ENCODE measurements around the gene ATP5IF1.

ATP5IF1 gene

DNA sequence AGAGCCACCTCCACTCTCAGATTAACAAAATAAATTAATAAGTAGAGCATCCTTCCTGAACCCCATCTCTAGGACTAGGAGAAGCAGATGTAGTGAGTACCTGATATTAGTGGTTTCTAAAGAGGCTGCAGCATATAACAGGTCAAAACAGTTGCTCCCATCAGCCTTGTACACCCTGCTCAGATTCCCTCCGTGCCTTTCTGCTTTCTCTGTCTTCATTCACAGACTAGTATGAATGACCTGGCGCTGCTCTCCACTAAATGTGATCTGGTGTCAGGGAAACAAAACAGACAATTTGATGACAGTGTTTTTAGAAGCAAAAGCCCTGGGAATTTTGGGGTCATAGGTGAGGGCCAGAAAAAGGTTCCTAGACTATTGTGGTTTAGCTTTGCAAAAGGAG lies 31.7 kb downstream of the ATP5IF1 start:
- no peak for DNase-seq

DNA sequence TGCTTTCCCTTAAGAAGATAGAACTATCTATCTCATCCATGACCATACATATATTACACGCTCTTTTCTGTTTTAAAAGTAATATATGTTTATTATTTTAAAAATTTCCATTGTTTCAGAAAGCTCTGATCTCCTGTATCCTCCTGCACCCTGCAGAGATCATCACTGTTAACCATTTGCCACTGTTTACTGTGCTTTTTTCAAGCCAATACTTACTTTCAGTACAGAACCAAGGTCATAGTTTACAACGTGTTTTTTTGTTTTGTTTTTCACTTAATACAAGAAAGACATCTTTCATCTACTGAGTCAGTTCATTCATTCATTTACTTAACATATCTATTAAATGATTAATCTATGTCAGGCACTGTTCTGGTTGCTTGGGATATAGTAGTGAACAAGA lies 33.6 kb downstream of the ATP5IF1 start:
- no peak for DNase-seq

DNA sequence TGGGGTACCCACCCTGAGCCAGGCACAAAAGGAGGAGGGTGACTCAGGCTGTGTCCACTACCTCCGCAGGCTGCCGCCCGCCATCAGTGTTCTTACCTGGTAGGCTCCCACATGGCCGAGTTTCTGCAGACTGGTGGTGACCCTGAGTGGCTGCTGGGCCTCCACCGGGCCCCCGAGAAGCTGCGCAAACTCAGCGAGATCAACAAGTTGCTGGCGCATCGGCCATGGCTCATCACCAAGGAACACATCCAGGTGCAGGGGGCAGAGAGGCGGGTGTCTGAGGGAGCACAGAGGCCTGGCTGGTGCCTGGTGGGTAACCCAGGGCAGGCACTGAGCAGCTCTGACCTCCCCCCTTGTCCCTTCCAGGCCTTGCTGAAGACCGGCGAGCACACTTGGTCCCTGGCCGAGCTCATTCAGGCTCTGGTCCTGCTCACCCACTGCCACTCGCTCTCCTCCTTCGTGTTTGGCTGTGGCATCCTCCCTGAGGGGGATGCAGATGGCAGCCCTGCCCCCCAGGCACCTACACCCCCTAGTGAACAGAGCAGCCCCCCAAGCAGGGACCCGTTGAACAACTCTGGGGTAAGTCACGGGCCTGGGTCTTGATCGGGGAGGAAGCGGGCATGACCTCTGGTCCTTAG lies 36.4 kb downstream of the ATP5IF1 start:
- no peak for DNase-seq

DNA sequence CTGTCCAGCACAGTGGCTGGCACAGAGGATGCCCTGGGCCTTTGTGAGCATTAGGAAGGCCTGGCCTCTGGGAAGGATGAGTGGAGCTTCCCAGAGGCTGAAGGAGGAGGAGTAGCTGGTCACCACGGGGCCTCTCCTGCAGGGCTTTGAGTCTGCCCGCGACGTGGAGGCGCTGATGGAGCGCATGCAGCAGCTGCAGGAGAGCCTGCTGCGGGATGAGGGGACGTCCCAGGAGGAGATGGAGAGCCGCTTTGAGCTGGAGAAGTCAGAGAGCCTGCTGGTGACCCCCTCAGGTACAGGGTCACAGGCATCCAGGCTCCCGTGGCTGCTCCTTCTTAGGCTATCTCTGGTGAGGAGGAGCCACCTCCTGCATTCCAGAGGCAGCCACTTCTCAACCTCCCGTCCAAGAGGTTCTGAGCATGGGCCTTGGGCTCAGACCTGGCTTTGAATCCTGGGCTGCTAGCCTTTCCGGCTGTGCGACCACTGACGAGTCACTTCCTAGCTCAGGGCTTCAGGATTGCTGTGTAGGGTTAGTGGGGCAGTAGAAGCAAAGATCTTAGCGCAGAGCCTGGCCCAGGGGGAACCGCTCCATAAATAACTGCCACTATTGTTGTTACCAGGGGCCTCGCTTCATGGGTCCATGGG lies 37.4 kb downstream of the ATP5IF1 start:
- no peak for DNase-seq

DNA sequence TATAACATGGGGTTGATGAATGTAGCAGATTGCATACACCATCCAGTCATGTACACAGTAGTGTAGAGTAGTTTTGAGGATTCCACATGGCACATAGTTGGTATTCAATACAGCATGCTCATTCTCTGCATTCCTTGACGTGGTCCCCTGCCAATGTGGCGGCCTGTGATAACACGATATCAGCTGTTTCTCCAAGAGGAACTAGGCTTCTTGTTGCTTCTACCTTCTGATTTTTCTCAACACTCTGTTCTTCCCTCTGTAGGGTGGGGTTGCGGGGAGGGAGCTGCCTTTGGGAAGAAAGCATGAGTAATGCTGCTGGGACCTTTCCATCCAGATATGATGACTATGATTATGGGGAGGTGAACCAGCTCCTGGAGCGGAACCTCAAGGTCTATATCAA lies 42.8 kb downstream of the ATP5IF1 start:
- no peak for DNase-seq

DNA sequence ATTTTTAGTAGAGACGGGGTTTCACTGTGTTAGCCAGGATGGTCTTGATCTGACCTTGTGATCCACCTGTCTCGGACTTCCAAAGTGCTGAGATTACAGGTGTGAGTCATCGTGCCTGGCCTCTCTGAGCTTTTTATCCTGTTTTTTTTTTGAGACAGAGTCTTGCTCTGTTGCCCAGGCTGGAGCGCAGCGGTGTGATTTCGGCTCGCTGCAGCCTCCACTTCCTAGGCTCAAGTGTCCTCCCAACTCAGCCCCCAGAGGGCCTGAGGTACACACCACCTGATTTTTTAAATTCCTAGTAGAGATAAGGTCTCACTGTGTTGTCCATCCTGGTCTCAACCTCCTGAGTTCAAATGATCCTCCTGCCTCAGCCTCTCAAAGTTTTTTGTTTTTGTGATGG lies 43.8 kb downstream of the ATP5IF1 start:
- no peak for DNase-seq

DNA sequence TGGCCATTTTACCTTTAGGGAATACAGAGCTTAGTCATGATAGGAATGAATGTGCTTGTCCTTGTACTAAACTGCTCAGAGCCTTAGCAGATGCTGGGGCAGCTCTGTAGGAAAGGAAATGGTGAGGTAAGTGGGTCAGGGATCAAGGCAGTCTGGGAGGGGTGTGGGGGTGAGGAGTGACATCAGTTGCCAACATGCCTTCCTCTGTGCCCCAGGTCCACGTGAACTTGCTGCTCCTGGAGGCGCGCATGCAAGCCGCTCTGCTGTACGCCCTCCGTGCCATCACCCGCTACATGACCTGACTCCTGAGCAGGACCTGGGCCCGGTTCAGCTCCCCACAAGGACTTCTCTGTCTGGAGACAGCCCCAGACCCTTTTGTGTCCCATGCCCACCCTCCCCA lies 44.6 kb downstream of the ATP5IF1 start:
- no peak for DNase-seq

DNA sequence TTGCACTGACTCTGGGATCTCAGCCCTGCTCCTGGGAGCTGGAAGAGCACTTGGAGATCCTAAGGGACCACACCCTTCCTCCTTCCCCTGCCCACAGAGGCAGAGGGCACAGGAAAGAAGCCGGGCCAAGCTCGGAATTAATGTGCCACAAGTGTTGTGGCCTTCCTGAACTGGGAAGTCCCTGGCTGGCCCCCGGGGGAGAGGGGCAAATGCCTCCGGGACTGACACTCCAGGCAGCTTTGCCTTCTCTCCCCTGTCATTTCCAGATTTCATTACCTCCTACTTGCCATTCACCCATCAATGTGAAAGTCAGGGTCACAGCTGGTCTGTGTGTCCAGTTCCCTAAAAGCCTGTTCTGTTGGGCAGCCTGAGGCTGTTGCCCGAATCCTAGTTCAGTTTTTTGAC lies 45.1 kb downstream of the ATP5IF1 start:
- no peak for DNase-seq

DNA sequence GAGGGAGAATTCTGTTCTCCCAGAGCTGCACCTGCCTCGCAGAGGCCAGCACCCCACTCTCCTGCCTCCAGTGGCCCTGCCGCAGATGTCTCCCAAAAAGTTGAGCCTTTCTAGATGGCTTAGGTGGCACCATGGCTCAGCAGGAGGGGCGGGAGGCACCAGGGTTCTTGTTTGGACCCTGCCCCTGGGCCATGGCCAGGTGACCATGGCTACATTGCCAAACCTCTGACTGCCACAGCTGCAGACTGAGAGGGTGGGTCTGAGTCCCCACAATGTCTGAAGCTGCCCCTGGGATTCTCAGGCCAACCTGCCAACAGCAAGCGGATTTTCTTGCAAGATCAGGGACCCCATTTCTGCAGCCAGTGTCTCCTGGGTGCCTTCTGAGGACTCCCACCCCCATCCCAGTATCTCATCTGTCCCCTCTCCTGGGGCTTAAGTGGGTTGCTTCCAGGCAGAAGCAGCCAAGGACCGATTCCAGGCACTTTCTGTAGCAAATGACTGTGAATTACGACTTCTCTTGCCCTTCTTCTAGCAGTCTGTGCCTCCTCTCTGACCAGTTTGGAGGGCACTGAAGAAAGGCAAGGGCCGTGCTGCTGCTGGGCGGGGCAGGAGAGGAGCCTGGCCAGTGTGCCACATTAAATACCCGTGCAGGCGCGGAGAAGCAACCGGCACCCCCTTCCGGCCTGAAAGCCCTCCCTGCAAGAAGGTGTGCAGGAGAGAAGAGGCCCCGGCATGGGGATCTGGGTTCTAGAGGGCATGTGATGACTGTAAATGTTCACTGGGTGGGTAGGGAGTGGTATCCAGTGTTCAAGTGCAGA lies 45.9 kb downstream of the ATP5IF1 start:
- no peak for DNase-seq

DNA sequence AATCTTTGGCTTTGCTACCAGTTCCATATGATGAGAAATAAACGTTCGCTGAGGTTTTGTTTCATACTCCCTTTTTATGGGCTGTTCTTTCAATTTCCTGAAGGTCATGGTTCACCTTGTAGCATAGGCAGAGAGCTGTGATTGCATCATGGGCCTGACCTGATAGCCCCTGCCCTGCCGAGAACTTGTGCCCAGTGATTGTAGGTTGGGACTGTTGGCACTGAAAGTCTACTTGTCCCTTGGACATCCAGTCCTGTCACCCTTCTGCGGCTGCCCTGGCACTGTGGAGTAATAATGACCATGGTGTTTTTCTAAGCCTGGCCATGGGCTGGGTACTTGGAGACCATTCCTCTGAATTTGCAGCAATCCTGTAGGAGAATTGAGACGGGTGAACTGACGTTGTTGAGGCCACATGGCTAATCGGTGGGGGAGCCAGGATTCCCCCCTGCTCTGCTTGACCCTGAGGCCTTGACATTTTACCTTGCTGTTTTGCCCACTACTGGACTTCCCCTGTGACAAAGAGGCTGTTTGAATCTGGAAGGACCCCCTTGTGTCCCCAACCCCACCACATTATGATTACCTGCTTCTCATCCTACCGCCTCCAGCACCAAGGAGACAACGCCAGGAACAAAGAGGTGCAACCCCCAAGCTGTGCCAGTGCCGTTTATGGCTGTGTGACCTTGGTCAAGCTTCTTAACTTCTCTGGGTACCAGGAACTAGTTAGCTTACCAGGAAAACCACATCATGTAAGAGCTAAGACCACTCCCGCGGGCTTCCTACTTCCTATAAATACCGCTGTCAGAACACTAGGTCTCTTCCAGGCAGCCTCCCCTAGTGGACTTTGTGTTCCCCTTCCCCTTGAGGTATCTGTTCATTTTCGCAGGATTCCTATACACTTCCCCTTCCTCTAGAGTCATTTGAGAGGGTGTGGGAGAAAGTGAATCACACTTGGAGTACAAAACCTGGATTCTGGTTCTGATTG lies 46.8 kb downstream of the ATP5IF1 start:
- no peak for DNase-seq

DNA sequence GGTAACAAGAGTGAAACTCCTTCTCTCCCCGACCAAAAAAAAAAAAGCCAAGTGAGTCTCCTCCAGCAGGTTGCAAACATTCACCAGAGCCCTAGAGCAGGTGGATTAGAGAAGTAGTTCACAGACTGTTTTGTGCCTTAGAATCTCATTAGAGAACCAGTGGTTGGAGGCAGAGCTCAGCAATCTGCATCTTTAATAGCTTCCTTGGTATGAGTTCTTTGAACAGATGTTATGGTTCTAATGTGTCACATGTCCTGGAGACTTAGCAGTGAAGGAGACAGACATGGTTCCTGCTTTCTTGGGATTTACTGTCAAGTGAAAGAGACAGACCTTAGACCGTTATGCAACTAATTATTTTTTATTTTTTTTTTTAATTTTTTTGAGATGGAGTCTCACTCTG lies 50.2 kb downstream of the ATP5IF1 start:
- no peak for DNase-seq
